ENCODE results near the gene TMEM233. TPM values are rescaled to one million over a fixed set of nuclear protein-coding genes. Genes with fewer than 3 reads are reported as not detected.

TMEM233 gene
- total RNA-seq, 1 experiment from 2014 or later = not detected

GRCh38 chr12:119666900-119667576 lies 73.5 kb downstream of the TMEM233 start:
- Mint-ChIP-seq H3K27ac (ENCODE audit: low read depth, unreplicated experiment) (no peak overlapping the region), H3K4me1 (ENCODE audit: insufficient read depth, unreplicated experiment) (peaks cover 19% of the 10 kb centered on the region), H3K4me3 (ENCODE audit: unreplicated experiment) (peak overlapping the region; percentile 85), H3K36me3 (ENCODE audit: insufficient read depth, unreplicated experiment) (peaks cover 23% of the 10 kb centered on the region), H3K27me3 (ENCODE audit: insufficient read depth, unreplicated experiment) (no peaks in the 10 kb centered on the region), H3K9me3 (ENCODE audit: unreplicated experiment) (no peaks in the 10 kb centered on the region)
- BruUV-seq (replicated peaks) = no TSS peak
- intact Hi-C loops (cut with micrococcal nuclease) = loop anchor here (5.0 to 10.0 kb wide), 3 partner anchors 115 to 1262 kb away; no protein-coding TSS in a partner anchor
- POLR2A ChIA-PET = interaction anchor here (0.6 to 2.3 kb wide), 9 partner anchors 15 to 1588 kb away, joined by 3 to 11 read pairs (median 3); no protein-coding TSS in a partner anchor
- no peak for DNase-seq (ENCODE audit: unreplicated experiment)
- CTCF ChIA-PET = interaction anchor here (0.6 to 2.3 kb wide), 14 partner anchors 9 to 1290 kb away, joined by 3 to 27 read pairs (median 4); partner anchors contain the start of genes RPLP0 and SUDS3
- TF ChIP-seq, protein P1, sequence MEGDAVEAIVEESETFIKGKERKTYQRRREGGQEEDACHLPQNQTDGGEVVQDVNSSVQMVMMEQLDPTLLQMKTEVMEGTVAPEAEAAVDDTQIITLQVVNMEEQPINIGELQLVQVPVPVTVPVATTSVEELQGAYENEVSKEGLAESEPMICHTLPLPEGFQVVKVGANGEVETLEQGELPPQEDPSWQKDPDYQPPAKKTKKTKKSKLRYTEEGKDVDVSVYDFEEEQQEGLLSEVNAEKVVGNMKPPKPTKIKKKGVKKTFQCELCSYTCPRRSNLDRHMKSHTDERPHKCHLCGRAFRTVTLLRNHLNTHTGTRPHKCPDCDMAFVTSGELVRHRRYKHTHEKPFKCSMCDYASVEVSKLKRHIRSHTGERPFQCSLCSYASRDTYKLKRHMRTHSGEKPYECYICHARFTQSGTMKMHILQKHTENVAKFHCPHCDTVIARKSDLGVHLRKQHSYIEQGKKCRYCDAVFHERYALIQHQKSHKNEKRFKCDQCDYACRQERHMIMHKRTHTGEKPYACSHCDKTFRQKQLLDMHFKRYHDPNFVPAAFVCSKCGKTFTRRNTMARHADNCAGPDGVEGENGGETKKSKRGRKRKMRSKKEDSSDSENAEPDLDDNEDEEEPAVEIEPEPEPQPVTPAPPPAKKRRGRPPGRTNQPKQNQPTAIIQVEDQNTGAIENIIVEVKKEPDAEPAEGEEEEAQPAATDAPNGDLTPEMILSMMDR (IDR thresholded peaks at IDR 0.05; ENCODE audit: unreplicated experiment) = no peak

- no TSS peak for BruUV-seq (replicated peaks)
- Mint-ChIP-seq H3K36me3 (ENCODE audit: insufficient read depth, unreplicated experiment) (peaks cover 30% of the 10 kb centered on the region), H3K4me3 (ENCODE audit: unreplicated experiment) (peak within 1 kb of the TSS; percentile 85), H3K27me3 (ENCODE audit: insufficient read depth, unreplicated experiment) (no peaks in the 10 kb centered on the region), H3K9me3 (ENCODE audit: unreplicated experiment) (no peaks in the 10 kb centered on the region), H3K27ac (ENCODE audit: low read depth, unreplicated experiment) (peak within 1 kb of the TSS; percentile 86), H3K4me1 (ENCODE audit: insufficient read depth, unreplicated experiment) (peaks cover 19% of the 10 kb centered on the region)
- peak; percentile 98 for DNase-seq (ENCODE audit: unreplicated experiment)
- POLR2A ChIA-PET = interaction anchor here (0.6 to 2.3 kb wide), 10 partner anchors 14 to 1589 kb away, joined by 3 to 11 read pairs (median 3); no protein-coding TSS in a partner anchor
- intact Hi-C loops (cut with micrococcal nuclease) = loop anchor here (5.0 to 10.0 kb wide), 3 partner anchors 115 to 1263 kb away; no protein-coding TSS in a partner anchor
- TF ChIP-seq, protein P1 (IDR thresholded peaks at IDR 0.05; ENCODE audit: unreplicated experiment) = peak; percentile 86
- CTCF ChIA-PET = interaction anchor here (0.6 to 2.3 kb wide), 26 partner anchors 9 to 1970 kb away, joined by 3 to 27 read pairs (median 3); partner anchors contain the start of genes RPLP0 and SUDS3
These were observed 74.2 kb downstream of the TMEM233 start, which contains the start of gene PRKAB1 for GRCh38 chr12:119667577-119668323. Gene PRKAB1, plus strand, starts transcription at chr12:119668133. Its CDS starts 112 bp downstream, at chr12:119668245.

DNA sequence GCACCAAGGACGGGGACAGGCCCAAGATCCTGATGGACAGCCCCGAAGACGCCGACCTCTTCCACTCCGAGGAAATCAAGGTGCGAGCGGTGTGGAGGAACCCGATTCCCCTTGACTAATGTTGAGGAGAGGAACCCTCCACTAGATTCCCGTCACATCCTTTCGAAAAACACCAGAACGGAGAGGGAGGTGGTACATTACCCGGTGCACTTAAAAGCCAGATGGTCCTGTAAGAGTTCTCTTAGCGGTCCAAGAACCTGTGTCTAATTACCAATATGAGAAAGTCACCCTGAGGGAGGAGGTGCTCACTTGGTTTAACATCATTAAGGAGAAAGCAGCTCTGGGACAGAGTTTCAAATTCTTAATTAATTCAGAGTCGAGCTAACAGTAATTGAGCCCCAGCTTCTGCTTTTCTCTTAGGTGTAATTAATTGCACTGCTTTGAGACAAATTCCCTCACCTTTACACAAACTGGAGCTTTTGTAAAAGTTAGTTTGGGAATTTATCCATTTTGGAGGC lies 74.8 kb downstream of the TMEM233 start:
- Mint-ChIP-seq H3K4me3 (ENCODE audit: unreplicated experiment) (peak overlapping the region; percentile 85), H3K9me3 (ENCODE audit: unreplicated experiment) (no peaks in the 10 kb centered on the region), H3K27me3 (ENCODE audit: insufficient read depth, unreplicated experiment) (no peaks in the 10 kb centered on the region), H3K4me1 (ENCODE audit: insufficient read depth, unreplicated experiment) (peaks cover 19% of the 10 kb centered on the region), H3K36me3 (ENCODE audit: insufficient read depth, unreplicated experiment) (peaks cover 36% of the 10 kb centered on the region), H3K27ac (ENCODE audit: low read depth, unreplicated experiment) (peak overlapping the region; percentile 86)
- POLR2A ChIA-PET = interaction anchor here (0.6 to 2.3 kb wide), 6 partner anchors 13 to 1290 kb away, joined by 3 to 11 read pairs (median 3); no protein-coding TSS in a partner anchor
- CTCF ChIA-PET = interaction anchor here (0.6 to 2.3 kb wide), 24 partner anchors 10 to 1970 kb away, joined by 3 to 27 read pairs (median 3); partner anchors contain the start of gene SUDS3
- TF ChIP-seq, protein P1 (IDR thresholded peaks at IDR 0.05; ENCODE audit: unreplicated experiment) = no peak
- DNase-seq (ENCODE audit: unreplicated experiment) = peak; percentile 30
- intact Hi-C loops (cut with micrococcal nuclease) = loop anchor here (5.0 to 10.0 kb wide), 3 partner anchors 114 to 1264 kb away; no protein-coding TSS in a partner anchor
- BruUV-seq (replicated peaks) = TSS peak; percentile 61

Measured in MCF 10A (cell line).